Type B pancreatic cell (in vitro differentiated cells): ENCODE measurements around the gene EPSTI1. TPM values are rescaled to one million over a fixed set of nuclear protein-coding genes. Genes with fewer than 3 reads are reported as not detected.

Experiments used
- DNase-seq: peaks from one replicate; pipeline ENCODE4 v3.0.0; 2021; ENCODE audit warnings: mixed read lengths; ENCODE audit not compliant: unreplicated experiment; ENCODE audit errors: extremely low spot score
- H3K27ac Mint-ChIP-seq: 2 replicates; pipeline ENCODE4 v1.8.0; 2021; ENCODE audit warnings: mild to moderate bottlenecking, mixed read lengths
- H3K27me3 Mint-ChIP-seq: 2 replicates; pipeline ENCODE4 v1.8.0; 2021; ENCODE audit warnings: mixed read lengths
- H3K36me3 Mint-ChIP-seq: 2 replicates; pipeline ENCODE4 v1.8.0; 2021; ENCODE audit warnings: mixed read lengths
- H3K4me1 Mint-ChIP-seq: one replicate; pipeline ENCODE4 v1.8.0; 2021; ENCODE audit warnings: mixed read lengths; ENCODE audit not compliant: unreplicated experiment
- H3K4me3 Mint-ChIP-seq: 2 replicates; pipeline ENCODE4 v1.8.0; 2021; ENCODE audit warnings: mild to moderate bottlenecking, mixed read lengths
- H3K9me3 Mint-ChIP-seq: 2 replicates; pipeline ENCODE4 v1.8.0; 2021; ENCODE audit warnings: mixed read lengths
- CTCF ChIP-seq: fragments of 200-600 bp; sonication (generic); conservative IDR thresholded peaks from 2 replicates; pipeline ENCODE4 v1.5.0; 2021; ENCODE audit warnings: antibody characterized with exemption, mild to moderate bottlenecking
- total RNA-seq: library from RNA; stranded (reverse); gene quantifications from 2 replicates; pipeline ENCODE4 v1.2.1, GENCODE V29; 2021; ENCODE audit warnings: low replicate concordance

The EPSTI1 gene
- total RNA-seq, 1 donor from 2014 or later: 7.9 TPM

- no peak overlapping the region for H3K4me3 Mint-ChIP-seq
- H3K9me3 Mint-ChIP-seq: no peaks in the 10 kb centered on the region
- TF ChIP-seq CTCF: no peak
- no peak overlapping the region for H3K27ac Mint-ChIP-seq
- H3K4me1 Mint-ChIP-seq: no peaks in the 10 kb centered on the region
- no peaks in the 10 kb centered on the region for H3K27me3 Mint-ChIP-seq
- DNase-seq: no peak
- no peaks in the 10 kb centered on the region for H3K36me3 Mint-ChIP-seq
Measured at GRCh38 chr13:43014162-43014561, 22.1 kb upstream of the EPSTI1 start.

GRCh38 chr13:43009506-43009905 lies 17.5 kb upstream of the EPSTI1 start:
- Mint-ChIP-seq H3K27me3 (no peaks in the 10 kb centered on the region), H3K27ac (no peak overlapping the region), H3K36me3 (no peaks in the 10 kb centered on the region), H3K4me3 (no peak overlapping the region), H3K9me3 (peaks cover 6% of the 10 kb centered on the region), H3K4me1 (peaks cover 17% of the 10 kb centered on the region)
- no peak for TF ChIP-seq CTCF
- DNase-seq: no peak

- no peak for TF ChIP-seq CTCF
- no peaks in the 10 kb centered on the region for H3K27me3 Mint-ChIP-seq
- no peak overlapping the region for H3K27ac Mint-ChIP-seq
- peaks cover 6% of the 10 kb centered on the region for H3K9me3 Mint-ChIP-seq
- peaks cover 17% of the 10 kb centered on the region for H3K4me1 Mint-ChIP-seq
- H3K36me3 Mint-ChIP-seq: no peaks in the 10 kb centered on the region
- no peak overlapping the region for H3K4me3 Mint-ChIP-seq
- DNase-seq: no peak
Measured at GRCh38 chr13:43008596-43008995, 16.6 kb upstream of the EPSTI1 start.

- Mint-ChIP-seq H3K4me3 (no peak overlapping the region), H3K27ac (peak overlapping the region; percentile 52), H3K36me3 (no peaks in the 10 kb centered on the region), H3K9me3 (peaks cover 19% of the 10 kb centered on the region), H3K27me3 (no peaks in the 10 kb centered on the region), H3K4me1 (peaks cover 17% of the 10 kb centered on the region)
- DNase-seq: no peak
- no peak for TF ChIP-seq CTCF
Measured at GRCh38 chr13:43006893-43007631, 15.0 kb upstream of the EPSTI1 start.

GRCh38 chr13:43005460-43006236 lies 13.6 kb upstream of the EPSTI1 start:
- Mint-ChIP-seq H3K4me1 (peaks cover 17% of the 10 kb centered on the region), H3K4me3 (no peak overlapping the region), H3K27me3 (no peaks in the 10 kb centered on the region), H3K36me3 (no peaks in the 10 kb centered on the region), H3K9me3 (peaks cover 24% of the 10 kb centered on the region), H3K27ac (no peak overlapping the region)
- TF ChIP-seq CTCF: no peak
- no peak for DNase-seq
